ENCODE data around the gene TMEM62.
A peak's percentile ranks its signal among the peaks of the same experiment; 100 is the strongest.
"Not testable (repeated sequence)": the region's sequence is repeated elsewhere in the genome, so short reads cannot be mapped to it uniquely, and the experiment has no call there.

Gene TMEM62

GRCh38 chr15:43146184-43146583 is 12.8 kb downstream of the TMEM62 start:
- DNase-seq (ENCODE audit: low read depth, low spot score), result no peak
- H3K4me3 ChIP-seq (ENCODE audit: low read depth, low read length), result no peak overlapping the region
- TF ChIP-seq CTCF (IDR thresholded peaks at IDR 0.05; ENCODE audit: low read depth, low read length), result no peak
- in situ Hi-C loops (cut with HindIII; ENCODE audit: low sequenced_read_pairs), result no loop called here

- peak; percentile 91 for DNase-seq (ENCODE audit: low read depth, low spot score)
- TF ChIP-seq CTCF (IDR thresholded peaks at IDR 0.05; ENCODE audit: low read depth, low read length), result no peak
- in situ Hi-C loops (cut with HindIII; ENCODE audit: low sequenced_read_pairs), result no loop called here
- no peak overlapping the region for H3K4me3 ChIP-seq (ENCODE audit: low read depth, low read length)
These were observed 17.0 kb downstream of the TMEM62 start for GRCh38 chr15:43150191-43150929.

GRCh38 chr15:43151688-43152087 is 18.3 kb downstream of the TMEM62 start:
- DNase-seq (ENCODE audit: low read depth, low spot score), result no peak
- in situ Hi-C loops (cut with HindIII; ENCODE audit: low sequenced_read_pairs), result no loop called here
- no peak for TF ChIP-seq CTCF (IDR thresholded peaks at IDR 0.05; ENCODE audit: low read depth, low read length)
- no peak overlapping the region for H3K4me3 ChIP-seq (ENCODE audit: low read depth, low read length)

- in situ Hi-C loops (cut with HindIII; ENCODE audit: low sequenced_read_pairs), result no loop called here
- no peak overlapping the region for H3K4me3 ChIP-seq (ENCODE audit: low read depth, low read length)
- no peak for TF ChIP-seq CTCF (IDR thresholded peaks at IDR 0.05; ENCODE audit: low read depth, low read length)
- DNase-seq (ENCODE audit: low read depth, low spot score), result no peak
These were observed 19.9 kb downstream of the TMEM62 start for GRCh38 chr15:43153269-43153668.

GRCh38 chr15:43165801-43166325 is 32.5 kb downstream of the TMEM62 start:
- no peak for TF ChIP-seq CTCF (IDR thresholded peaks at IDR 0.05; ENCODE audit: low read depth, low read length)
- no peak for DNase-seq (ENCODE audit: low read depth, low spot score)
- in situ Hi-C loops (cut with HindIII; ENCODE audit: low sequenced_read_pairs), result no loop called here
- no peak overlapping the region for H3K4me3 ChIP-seq (ENCODE audit: low read depth, low read length)

GRCh38 chr15:43167261-43167660 is 33.9 kb downstream of the TMEM62 start:
- H3K4me3 ChIP-seq (ENCODE audit: low read depth, low read length), result not testable (repeated sequence)

More at GRCh38 chr15:43167261-43167660, 33.9 kb downstream of the TMEM62 start:
- in situ Hi-C loops (cut with HindIII; ENCODE audit: low sequenced_read_pairs); DNase-seq (ENCODE audit: low read depth, low spot score): not testable (repeated sequence)
